ENCODE measurements around the gene ZNF133. TPM values are rescaled to one million over a fixed set of nuclear protein-coding genes. Genes with fewer than 3 reads are reported as not detected.

The ZNF133 gene
- total and polyA plus RNA-seq, 2 of the 13 experiments (the other 11 are each of a cell fraction or from before 2014, with no cell fraction given), result 23.5 to 26.7 TPM

- DNase-seq (ENCODE audit: low spot score) (peak; percentile 42), ATAC-seq (peak; percentile 53), FAIRE-seq (no peak)
- intact Hi-C loops (cut with micrococcal nuclease; ENCODE audit: unreplicated experiment), result loop anchor here (1.0 to 10.0 kb wide), 5 partner anchors 36 to 218 kb away; partner anchors contain the start of genes DZANK1, POLR3F and SEC23B
- Histone ChIP-seq H3K4me3 (replicated peaks in 1 of 3; ENCODE audit: insufficient read depth in 1 of 3, low read depth in 2 of 3, low read length in 3 of 3) (peak overlapping the region; percentile 76 to 93 (median 85)), H3K4me1 (ENCODE audit: insufficient read depth, low read length) (peaks cover 20% of the 10 kb centered on the region), H3K36me3 (replicated peaks in 1 of 2; ENCODE audit: control insufficient read depth in 1 of 2, insufficient read depth in 2 of 2, low read length in 2 of 2) (peaks cover 8 to 15% of the 10 kb centered on the region in 2 experiments; a peak in 4 of 5 replicates), H3K79me2 (ENCODE audit: insufficient read depth, low read length) (peaks cover 40% of the 10 kb centered on the region), H3K27me3 (ENCODE audit: control insufficient read depth in 1 of 2, insufficient read depth in 2 of 2, low read length in 2 of 2) (no peaks in the 10 kb centered on the region; a peak in 1 of 5 replicates), H2AFZ (ENCODE audit: low read length) (peak overlapping the region; percentile 50), H3K9ac (ENCODE audit: insufficient read depth, low read depth, low read length) (peak overlapping the region; percentile 88), H3K27ac (ENCODE audit: extremely low read length, insufficient read depth, low read length) (peak overlapping the region; percentile 87), H4K20me1 (ENCODE audit: insufficient read depth, low read length) (no peaks in the 10 kb centered on the region), H3K9me3 (ENCODE audit: low read length) (peaks cover 33% of the 10 kb centered on the region), H3K4me2 (ENCODE audit: low read depth, low read length) (peak overlapping the region; percentile 98)
- in situ Hi-C loops (cut with HindIII; ENCODE audit: extremely low pct_ligation_motif_present, low pct_unique_long_range_greater_than_20kb), result loop anchor here (25.0 kb wide), 1 partner anchor 777 kb away; no protein-coding TSS in a partner anchor
- BruUV-seq (replicated peaks), result TSS peak; percentile 65
- CTCF ChIA-PET (ENCODE audit: low intra/inter-chr PET ratio, low total read pairs), result no interaction called here
- WGBS (ENCODE audit: low lambda C conversion rate), result 1% methylated on average over 19 of the region's 19 CpGs
- POLR2A ChIA-PET, result interaction anchor here (0.5 to 2.7 kb wide), 39 partner anchors 10 to 784 kb away, joined by 3 to 40 read pairs (median 4); partner anchors contain the start of genes DSTN, DZANK1, KAT14 and PET117
- TF ChIP-seq DNMT3B (CRISPR knock-in tag; conservative IDR thresholded peaks at IDR 0.05), result no peak
- TF ChIP-seq SRF (IDR thresholded peaks at IDR 0.05; ENCODE audit: low read depth, low read length), result no peak
- TF ChIP-seq TSC22D2 (CRISPR knock-in tag; IDR thresholded peaks at IDR 0.05; ENCODE audit: borderline replicate concordance), result no peak
- TF ChIP-seq RARA (CRISPR knock-in tag; IDR thresholded peaks at IDR 0.05), result no peak
- TF ChIP-seq KAT7 (CRISPR knock-in tag; IDR thresholded peaks at IDR 0.05; ENCODE audit: borderline replicate concordance), result no peak
- TF ChIP-seq KMT2B (CRISPR knock-in tag; IDR thresholded peaks at IDR 0.05), result no peak
- TF ChIP-seq ZFP37 (CRISPR knock-in tag; IDR thresholded peaks at IDR 0.05; ENCODE audit: borderline replicate concordance), result no peak
- 0 out of 2 replicates have a peak, but pooled peaks have one; percentile 58 for TF ChIP-seq ZNF317 (CRISPR knock-in tag; IDR thresholded peaks at IDR 0.05)
- TF ChIP-seq ZNF777 (CRISPR knock-in tag; IDR thresholded peaks at IDR 0.05), result no peak
- TF ChIP-seq CERS6 (CRISPR knock-in tag; IDR thresholded peaks at IDR 0.05), result 0 out of 2 replicates have a peak, but pooled peaks have one; percentile 14
- TF ChIP-seq LBX2 (CRISPR knock-in tag; IDR thresholded peaks at IDR 0.05; ENCODE audit: borderline replicate concordance), result no peak
- TF ChIP-seq ZNF280D (CRISPR knock-in tag; IDR thresholded peaks at IDR 0.05), result no peak
- TF ChIP-seq PAX8 (CRISPR knock-in tag; IDR thresholded peaks at IDR 0.05; ENCODE audit: borderline replicate concordance), result no peak
- no peak for TF ChIP-seq ZNF281 (CRISPR knock-in tag; IDR thresholded peaks at IDR 0.05; ENCODE audit: borderline replicate concordance)
- 0 out of 4 replicates have a peak, but pooled peaks of 1 of the 2 experiments have one; percentile 0 for TF ChIP-seq EP300 (IDR thresholded peaks at IDR 0.05; ENCODE audit: low read depth in 2 of 2, low read length in 2 of 2)
- no peak for TF ChIP-seq EP300 (CRISPR knock-in tag; IDR thresholded peaks at IDR 0.05; ENCODE audit: borderline replicate concordance)
- TF ChIP-seq REPIN1 (CRISPR knock-in tag; IDR thresholded peaks at IDR 0.05; ENCODE audit: borderline replicate concordance, low read depth), result no peak; the same call in none of the 2 replicates
Observed at GRCh38 chr20:18288749-18289267, 481 bp downstream of the ZNF133 start.
